Astrocyte of the cerebellum (primary cell): ENCODE measurements around the gene ANKS1B.

Source experiments
- DNase-seq: peaks from one replicate; pipeline ENCODE4 v3.0.0-alpha.2; 2011; ENCODE audit warnings: low read depth
- H3K4me3 ChIP-seq: 2 replicates; pipeline ENCODE4 v1.5.1; 2011; ENCODE audit warnings: mild to moderate bottlenecking, low read depth, low read length, moderate library complexity
- CTCF ChIP-seq: IDR thresholded peaks from 2 replicates; pipeline ENCODE4 v1.5.1; 2012; ENCODE audit warnings: low read length, low read depth, moderate library complexity, mild to moderate bottlenecking; ENCODE audit errors: missing control alignments
- in situ Hi-C: cut with HindIII; loops from 2 replicates; pipeline ENCODE4 v1.10.0; 2017; ENCODE audit warnings: low sequenced_read_pairs

Gene ANKS1B

DNA sequence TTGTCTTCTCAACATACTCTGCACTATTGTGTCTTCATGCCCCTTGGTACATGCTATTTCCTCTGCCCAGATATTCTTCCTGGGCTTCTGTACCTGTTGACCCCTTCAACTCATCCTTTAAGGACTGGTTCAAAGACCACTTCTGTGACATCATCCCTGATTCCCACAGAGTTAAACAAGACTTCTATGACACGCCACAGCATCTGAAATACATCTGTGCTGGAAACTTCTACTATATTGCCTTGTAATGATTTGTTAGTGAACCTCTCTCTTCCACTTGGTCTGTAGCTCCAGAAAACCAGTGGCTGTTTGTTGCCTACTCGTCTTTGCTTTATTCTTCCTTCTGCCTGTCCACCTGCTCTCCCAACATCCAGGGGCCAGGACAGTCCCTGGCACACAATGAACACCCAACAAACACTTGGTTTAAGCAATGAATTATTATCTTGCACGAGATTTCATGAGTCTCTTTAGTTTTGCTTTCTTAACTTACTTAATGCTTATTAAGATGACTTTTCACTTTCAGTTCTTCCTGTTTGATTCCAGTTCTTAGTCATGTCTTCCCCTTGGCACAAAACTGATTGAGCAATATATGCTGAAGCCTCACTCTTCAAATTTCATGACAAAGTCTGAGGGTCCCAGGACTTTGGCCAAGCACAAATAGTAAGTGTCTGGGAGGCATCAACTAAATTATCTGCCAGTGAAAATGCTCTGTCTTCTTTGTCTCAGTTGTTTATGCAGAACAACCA, 853.8 kb downstream of the ANKS1B start:
- in situ Hi-C loops = no loop called here
- DNase-seq = peak; percentile 36
- H3K4me3 ChIP-seq = no peak overlapping the region
- no peak for TF ChIP-seq CTCF

GRCh38 chr12:99128246-99128802, 856.4 kb downstream of the ANKS1B start:
- in situ Hi-C loops = no loop called here
- H3K4me3 ChIP-seq = no peak overlapping the region
- no peak for TF ChIP-seq CTCF
- no peak for DNase-seq

DNA sequence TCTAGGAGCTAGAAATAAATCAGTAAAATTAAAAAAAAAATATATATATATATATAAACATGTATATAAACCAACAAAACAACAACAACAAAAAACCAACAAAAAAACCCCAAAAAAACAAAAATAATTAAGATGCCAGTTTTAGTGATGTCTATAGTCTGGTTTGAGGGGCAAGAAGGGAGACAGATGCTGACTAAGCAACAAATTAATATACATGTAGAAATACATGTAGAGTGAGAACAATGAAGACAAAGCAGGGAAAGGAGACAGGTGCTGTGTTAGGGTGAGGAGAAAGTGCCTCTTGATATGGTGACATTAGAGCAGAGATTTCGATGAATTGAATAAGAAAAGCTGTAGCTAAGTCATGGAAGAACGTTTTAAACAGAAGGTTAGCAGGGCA, 861.8 kb downstream of the ANKS1B start:
- TF ChIP-seq CTCF = no peak
- no peak overlapping the region for H3K4me3 ChIP-seq
- in situ Hi-C loops = no loop called here
- no peak for DNase-seq

DNA sequence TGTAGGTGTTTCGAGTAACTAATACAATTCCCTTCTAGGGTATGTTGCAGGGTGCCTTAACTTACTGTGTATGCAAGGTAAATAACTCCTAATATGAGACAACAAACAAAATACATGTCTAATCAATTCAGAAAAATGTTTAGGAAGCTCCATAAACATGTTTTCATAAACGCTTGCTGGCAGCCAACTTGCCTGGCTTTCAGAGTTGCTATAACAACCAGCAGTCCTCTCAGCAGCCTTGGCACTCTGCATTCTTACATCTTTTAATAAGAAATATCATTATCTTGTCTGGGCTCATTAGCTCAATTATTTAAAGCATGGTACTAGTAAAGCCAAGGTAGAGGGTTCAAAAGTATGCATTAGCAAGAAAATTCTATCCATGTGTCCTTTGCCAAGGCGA, 862.2 kb downstream of the ANKS1B start:
- H3K4me3 ChIP-seq = no peak overlapping the region
- no peak for TF ChIP-seq CTCF
- DNase-seq = no peak
- in situ Hi-C loops = no loop called here

GRCh38 chr12:99121546-99121945, 863.2 kb downstream of the ANKS1B start:
- in situ Hi-C loops = no loop called here
- no peak for TF ChIP-seq CTCF
- no peak overlapping the region for H3K4me3 ChIP-seq
- DNase-seq = no peak

- H3K4me3 ChIP-seq = no peak overlapping the region
- no peak for DNase-seq
- TF ChIP-seq CTCF = no peak
- in situ Hi-C loops = no loop called here
Measured at GRCh38 chr12:99119943-99120342, 864.8 kb downstream of the ANKS1B start.
